NOMO-1 treated with dmso at 0.1 percent for 144 hours (cell line): ENCODE data around the gene DCC.

ENCODE experiments used
- DNase-seq: peaks from one replicate; lab custom pipeline; 2025; ENCODE audit not compliant: unreplicated experiment; lab: John Stamatoyannopoulos, UW

The DCC gene

DNA sequence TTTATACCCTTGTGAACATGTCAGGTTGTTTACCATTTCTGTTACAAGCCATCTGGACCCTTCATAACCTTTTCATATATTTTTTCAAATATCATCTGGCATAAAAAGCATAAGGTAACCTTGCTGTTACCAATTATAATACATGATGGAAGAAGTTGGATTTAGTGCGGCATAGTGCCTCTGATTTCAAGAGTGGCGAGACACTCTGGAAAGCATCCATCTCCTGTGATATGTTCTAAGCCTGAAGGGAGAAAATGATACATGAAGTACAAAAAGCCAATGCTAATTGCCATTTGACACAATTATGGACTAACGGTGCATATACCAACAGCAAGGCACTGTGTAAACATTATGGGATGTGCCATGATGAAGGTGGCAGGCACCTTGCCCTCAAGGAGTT, 75.1 kb downstream of the DCC start:
- DNase-seq, result no peak

DNA sequence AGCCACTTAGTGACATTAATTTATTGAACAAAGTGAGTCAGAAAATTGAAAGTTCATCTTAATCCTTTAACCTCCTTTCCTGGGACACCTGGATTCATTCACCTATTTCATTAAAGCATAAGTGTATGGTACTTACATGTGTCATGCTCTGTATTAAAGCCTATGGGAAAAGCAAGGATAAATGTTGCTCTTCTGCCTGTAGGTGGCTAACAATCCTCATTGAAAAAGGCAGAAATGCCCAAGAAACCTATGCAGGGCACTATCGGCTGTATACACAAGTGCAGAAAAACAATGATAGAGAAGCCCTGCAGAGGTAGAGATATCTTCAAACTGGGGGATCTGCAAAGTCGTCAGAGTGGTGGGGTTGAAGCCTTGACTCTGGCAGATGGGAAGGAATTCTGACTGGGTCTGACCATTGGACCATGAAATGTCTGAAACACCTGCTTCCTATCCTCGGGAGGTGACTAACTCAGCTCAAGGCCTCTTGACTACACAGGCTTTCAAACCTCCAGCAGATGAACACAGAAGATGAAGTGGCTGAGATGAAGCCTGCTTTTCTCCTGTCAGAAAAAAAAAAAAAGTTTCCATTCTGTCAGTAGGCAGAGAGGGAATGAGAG, 83.1 kb downstream of the DCC start:
- DNase-seq, result no peak

DNA sequence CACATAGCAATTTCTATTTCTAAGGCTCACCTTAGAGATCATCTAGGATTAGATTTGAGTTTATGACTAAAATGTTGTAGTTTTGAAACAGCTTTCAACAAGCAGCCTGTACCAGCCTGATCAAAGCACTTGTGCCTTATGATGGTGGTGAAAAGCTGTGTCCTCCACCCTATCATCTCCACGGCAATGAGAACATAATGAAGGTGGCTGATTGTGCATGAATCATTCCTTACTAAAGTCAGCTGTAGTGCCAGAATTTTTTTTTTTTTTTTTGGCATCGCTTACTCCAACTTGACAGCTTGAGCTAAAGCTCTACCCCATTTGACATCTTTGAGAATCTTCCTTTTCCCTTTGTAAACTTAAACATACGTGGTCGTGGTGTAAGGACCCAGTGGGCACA, 86.0 kb downstream of the DCC start:
- DNase-seq, result no peak

DNA sequence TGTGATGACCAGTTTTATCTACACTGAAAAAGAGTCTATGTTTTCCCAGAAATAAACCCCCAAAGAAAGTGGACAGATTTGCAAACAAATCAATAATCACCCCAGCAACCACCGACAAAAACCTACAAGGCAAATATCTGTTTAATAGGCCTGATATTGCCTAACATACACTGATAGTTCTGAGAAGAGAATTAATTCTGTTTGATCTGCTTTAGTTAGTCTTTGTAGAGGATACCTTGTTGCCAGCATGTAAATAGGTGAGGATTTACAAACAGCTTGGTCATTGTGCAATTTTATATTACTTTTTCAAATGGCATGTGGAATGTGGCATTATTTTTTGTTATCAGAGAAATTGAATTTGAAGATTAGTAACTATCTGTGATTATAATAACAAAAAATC, 86.5 kb downstream of the DCC start:
- DNase-seq, result no peak

DNA sequence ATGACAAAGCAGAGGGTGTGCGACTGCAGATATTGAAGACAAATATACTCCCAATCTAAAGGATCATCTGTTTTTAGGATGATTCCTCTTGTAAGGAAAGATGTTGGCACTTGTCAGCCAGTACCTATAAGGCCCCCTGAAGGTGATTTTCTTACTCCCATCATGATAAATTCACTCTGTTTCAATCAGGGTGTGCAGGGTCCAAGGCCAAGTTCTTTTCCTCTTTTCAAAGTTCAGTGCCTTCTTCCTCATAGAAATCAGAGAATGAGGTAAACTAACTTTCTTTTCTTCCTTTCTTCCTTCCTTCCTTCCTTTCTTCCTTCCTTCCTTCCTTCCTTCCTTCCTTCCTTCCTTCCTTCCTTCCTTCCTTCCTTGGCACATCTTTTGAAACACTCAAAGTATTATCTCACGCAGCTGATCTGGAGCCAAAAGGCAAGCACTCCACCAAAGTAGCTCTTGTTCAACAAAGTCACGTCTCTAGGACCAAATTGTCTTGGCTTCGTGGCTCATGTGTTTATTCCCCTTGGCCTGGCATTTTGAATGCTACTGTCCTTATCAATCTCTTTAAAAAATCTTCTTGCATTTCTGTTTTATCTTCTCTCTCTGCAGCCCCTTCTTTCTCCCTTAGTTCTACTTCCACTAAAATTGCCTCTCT, 87.7 kb downstream of the DCC start:
- no peak for DNase-seq

DNA sequence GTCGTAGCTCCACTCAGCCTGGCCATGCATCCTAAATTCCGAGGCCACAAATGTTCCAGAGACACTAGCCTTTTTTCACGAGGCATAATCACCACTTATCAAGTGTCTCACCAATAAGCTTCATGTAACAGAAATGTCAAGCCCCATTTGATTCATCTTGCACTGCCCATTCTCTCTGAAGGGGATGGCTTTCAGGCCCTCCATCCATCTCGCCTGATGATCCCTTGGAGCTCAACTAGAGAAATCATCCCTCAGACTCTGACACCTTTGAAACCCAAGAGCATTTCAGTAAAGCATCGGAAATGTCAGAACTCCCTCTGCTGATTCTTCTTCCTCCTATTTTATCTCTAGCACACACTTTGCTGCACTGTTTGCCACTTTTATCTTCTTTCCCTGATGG, 91.7 kb downstream of the DCC start:
- no peak for DNase-seq

DNA sequence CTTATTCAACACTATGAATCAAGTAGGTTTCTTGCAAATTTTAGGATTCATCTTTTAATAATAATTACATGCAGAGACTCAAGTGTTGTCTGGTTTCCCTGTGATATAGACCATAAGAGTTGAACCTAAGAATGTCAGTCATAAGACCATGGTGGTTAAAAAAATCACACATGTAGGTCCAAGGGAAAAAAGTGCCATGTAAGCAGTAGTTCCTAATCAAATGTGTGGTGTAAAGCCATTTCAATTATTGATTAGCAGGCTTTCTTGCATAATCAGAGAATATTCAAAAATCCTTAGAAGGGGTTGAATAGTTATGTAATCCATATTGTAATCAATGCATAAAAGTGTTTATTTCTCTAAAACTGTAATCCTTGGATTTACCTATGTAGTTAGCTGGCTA, 93.8 kb downstream of the DCC start:
- no peak for DNase-seq

DNA sequence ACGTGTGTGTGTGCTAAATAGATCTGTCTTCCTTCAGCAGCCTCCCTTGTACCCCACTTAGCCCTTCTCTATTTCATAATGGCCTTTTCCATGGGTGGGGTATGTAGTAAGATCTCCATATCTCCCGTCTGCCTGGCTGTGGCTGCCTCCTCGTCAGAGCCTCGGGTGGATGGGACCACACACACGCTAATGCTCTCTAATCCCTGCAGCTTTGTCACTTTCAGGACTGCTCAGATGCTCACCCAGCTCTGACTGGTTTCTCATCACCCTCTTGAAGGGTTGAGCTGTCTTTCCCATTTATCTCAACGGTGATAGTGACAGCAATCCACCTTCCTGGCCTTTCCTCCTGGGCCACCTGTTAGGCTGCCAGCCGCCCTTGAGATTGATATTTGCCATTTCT, 95.3 kb downstream of the DCC start:
- DNase-seq, result no peak

DNA sequence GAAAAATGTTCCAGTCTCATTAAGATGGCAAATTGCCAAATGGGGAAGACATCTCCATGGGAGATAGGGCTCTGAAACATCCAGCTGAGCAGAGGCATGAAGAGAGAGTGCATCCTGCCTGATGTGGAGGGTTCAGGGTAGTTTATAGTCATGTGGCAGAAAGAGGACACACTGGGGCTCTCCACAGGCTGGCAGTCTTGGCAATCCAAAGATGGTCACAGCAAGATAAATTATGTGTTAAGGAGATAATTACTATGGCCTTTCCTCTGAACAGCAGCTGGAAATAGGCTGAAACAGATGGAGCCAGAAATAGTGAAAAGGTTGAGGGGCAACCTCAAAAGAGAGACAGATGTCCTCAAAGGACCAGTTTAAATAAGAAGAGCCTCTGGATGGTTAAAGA, 97.2 kb downstream of the DCC start:
- DNase-seq, result no peak

DNA sequence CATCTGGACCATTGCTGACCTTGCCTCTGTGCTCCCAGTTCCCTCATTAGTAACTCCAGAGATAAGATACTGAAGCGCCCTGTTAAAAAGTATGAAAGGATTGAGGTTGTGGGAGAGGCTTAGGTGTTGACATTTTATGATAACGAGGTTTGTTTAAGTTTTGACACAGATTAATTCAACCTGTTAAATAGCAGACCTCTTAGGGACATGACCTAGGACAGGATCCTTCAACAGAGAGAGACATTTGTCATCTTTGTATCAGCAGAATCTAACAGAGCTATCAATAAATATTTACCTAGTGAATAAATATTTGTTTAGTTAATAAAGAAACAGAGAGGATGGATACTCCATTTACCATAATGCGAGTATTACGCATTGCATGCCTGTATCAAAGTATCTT, 99.5 kb downstream of the DCC start:
- DNase-seq, result no peak

DNA sequence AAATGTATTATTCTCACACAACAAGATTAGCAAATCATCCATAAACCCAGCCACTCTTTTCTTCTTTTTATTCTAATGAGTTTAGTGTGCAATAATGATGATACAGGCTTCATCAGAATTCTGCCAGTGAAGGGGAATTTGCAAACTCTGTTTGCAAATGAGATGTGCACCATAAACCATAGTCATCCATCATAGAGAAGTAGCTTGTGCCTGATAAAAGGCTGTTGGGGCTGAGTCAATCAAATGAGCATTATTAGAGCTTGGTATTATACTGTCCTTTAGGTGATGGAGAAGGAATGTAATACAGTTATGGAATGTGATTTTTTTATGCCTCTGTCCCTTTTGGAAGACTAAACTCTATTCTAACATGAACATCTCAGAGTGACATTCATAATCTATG, 101.8 kb downstream of the DCC start:
- DNase-seq, result no peak

DNA sequence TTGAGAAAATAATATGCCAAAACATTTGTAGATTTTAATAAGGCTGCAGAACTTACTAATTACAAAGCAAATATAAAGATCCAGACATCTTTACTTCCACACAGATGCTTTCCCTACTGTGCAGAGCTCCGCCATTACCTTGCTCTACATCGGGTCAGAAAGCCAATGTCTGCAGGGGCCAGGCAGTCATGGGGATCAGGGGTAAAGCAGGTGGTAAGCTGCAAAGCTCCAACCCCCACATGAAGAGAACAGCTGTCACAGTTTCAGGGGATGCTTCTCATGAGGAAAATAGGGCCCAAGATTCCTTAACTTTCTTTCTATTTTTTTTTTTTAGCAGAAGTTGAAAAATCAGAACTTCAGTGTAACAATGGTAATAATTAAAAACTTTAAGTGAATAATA, 102.7 kb downstream of the DCC start:
- DNase-seq, result no peak

DNA sequence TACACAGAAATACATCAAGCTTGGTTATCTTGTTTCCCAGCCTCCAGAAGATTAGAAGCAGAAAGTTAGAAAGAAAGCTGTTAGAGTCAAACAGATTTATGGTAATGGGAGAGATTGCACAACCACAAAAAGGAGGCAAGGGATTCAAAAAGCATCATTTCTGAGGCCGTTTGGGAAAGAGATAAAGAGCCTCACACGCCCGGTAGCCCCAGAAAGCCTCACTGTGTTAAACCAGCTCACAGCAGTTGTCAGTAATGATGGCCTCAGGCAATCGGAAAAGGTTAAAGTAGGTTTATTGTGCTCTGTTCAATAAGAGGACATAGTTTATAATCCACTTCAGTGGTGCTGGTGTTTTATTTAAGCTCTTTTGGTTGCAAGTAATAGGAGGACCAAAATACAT, 111.3 kb downstream of the DCC start:
- no peak for DNase-seq

DNA sequence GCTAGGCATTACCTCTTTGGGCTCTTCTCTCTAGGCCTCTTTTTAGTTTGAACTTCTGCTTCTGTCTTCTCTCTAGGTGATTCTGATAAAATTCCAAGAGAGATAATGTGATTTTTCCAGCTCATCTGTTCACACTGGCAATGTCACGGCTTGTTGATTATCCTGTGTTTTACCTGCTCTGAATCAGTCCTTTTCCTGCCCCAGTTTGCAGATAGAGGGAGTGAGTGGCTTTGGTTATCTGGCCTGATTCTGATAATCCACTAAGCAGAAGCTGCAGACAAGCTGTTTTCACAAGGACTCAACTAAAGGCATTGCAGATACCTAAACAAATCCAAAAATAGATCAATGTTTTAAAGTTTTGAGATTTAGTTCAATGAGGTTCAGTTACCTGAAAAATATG, 111.9 kb downstream of the DCC start:
- no peak for DNase-seq

DNA sequence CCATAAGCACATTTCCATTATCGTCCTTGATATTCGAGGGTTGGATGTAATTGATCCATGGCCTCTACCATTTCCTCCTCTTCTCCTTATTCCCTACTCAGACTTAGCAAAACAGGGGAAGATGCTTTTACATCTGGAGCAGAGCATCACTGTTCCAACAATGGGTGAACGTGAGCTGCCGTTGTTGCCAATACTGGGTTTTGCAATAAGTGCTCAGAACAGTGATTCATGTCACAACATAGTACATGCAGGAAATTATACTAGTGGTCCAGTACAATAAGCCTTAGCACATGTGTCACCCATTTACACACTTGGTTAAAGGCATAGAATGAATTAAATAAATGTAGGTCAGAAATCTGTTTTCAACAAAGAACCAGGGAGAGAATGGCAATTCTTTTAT, 112.4 kb downstream of the DCC start:
- DNase-seq, result no peak

DNA sequence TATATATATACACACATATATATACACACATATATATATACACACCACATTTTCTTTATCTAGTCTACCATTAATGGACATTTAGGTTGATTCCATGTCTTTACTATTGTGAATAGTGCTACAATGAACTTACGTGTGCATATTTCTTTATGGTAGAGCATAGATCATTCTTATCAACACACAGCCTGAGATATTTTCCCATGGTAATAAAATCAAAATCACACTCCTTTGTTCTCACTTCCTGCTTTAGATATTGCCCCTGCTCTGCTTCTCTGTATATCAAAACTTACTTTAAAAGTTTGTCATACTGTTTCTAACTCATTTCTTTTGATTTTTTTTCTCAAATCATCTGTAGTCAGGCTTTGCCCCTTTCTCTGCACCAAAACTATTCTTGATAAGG, 119.9 kb downstream of the DCC start:
- no peak for DNase-seq

DNA sequence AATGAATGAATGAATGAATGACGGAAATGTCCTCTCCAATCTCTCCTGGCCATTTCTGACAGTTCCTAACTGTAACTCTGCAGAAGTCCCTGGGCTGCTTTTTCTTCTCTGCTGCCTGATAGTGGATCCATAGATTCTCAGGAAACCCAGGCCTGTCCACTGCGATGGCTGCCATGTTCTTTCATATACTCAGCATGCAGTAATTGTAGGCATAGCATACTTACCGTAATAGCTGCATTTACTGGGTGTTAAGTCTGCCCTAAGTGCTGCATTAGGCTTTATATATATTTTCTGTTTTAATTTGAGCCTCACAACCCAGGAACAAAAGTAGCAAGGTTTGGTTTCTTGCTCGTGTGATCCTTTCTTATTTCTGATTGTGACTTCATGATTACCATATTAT, 122.9 kb downstream of the DCC start:
- DNase-seq, result no peak

DNA sequence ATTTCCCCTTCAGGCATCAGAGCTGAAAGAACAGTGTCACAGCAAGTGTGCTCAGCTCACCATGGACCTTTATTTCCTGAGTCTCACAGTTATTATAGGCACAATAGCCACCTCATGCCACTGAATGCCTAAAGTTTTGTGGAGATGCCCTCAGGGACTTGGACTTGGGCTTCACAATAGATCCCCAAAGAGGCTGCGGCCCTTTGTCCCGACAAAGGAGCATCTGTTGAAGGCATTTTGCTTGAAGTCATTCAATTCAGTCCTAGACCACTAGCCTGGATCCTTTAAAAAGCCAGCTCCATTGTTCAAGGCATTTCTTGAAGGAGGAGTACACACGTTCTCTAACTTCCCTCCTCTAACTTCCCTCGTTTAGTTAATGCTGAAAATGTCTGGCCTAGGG, 125.4 kb downstream of the DCC start:
- DNase-seq, result no peak

DNA sequence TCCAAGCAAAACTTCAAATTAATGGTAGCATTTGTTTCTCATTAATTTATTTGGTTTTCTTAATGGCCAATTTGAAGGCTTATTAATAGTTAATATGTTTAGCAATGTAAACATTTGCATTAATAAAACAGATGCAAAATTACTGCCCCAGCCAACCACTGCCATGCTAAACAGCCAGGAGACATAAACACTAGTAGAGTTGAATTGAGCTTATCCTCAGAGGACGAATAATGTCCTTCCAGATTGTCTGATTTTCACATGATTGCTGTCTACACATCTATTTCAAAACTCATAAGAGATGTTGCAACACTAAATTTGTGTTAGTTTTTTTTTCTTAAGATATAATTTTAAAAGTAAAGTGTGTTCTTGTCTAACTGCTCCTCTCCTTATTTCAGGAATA, 128.5 kb downstream of the DCC start:
- DNase-seq, result no peak

DNA sequence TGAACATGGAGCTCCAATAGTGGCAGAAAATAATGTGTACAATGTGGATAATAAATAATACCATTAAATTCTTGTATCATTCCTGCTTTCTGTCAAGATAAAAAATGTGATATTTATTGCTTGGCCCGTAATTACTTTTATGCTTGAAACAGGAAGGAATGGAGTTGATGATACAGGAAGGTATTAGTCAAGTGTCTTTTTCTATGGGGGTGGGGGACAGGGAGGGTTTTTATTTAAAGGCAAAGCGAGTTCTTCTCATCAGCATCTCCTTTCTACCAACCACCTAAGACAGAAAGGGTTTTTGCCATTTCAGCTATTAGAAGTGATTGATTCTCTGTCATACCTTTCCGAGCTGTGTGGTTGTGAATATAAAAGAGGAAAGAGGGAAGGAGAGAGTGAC, 135.3 kb downstream of the DCC start:
- no peak for DNase-seq

DNA sequence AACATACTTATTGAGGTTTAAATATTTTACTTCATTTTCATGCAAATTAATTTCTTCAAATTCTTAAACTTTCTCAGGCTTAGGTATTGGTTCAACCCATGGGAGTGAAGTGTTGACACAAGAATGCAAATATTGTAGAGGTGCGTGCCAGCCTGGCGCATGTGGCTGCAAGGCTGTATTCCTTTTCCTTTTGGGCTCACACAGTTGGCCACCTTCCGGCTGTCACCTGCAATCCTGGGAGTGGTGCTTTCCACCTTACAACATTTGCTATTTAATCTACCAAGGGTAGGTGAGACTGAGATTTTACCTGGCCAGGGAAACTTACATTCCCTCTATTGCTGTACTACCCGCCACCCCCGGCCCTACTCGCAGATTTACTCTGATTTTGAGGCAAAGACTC, 141.1 kb downstream of the DCC start:
- DNase-seq, result no peak

DNA sequence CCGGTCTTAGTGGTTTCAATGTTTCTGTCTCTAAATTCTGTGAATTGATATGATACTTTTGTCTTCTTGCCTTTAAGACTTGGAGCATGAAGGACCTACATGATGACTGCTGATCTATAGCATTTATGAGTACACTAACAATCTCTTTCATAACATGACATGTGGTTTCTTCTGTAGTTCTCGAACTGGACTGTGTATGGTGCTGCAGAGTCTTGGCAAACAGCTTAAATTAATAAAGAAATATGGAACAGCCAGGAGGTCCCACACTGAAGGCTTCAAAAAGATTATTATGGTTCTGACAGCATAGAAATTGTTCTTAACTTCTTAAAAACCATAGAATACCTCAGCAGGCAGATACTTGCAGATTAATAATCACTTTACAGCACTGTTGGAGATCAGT, 145.0 kb downstream of the DCC start:
- no peak for DNase-seq

DNA sequence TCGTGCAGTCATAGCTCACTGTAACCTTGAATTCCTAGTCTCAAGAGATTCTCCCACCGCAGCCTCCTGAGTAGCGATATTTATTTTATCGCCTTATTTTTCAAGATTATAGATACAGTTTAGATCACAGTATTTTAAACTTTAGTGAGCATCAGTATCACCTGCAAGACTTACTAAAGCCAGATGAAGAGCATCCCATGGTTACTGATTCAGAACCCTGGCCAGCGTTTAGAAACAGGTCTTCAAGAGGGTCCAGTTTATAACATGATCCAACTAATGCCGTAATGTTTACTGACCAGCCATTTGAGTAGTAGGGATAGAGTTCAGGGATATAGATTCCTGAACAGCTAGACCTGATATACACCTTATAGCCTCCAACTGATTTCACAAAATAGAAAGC, 146.1 kb downstream of the DCC start:
- no peak for DNase-seq
